Omental fat pad (tissue), 4 donors: ENCODE data around the gene GRXCR1. TPM values are rescaled to one million over a fixed set of nuclear protein-coding genes. Genes with fewer than 3 reads are reported as not detected.

Experiments used
- ATAC-seq: fragments of 150-250 bp; one replicate; pipeline ENCODE4 v1.9.1; 2016; ENCODE audit warnings: mild to moderate bottlenecking, moderate library complexity; ENCODE audit not compliant: low FRiP score
- DNase-seq: peaks from one replicate; pipeline ENCODE4 v3.0.0-alpha.2; 2019; ENCODE audit warnings: low spot score
- CTCF ChIP-seq, 3 donors: fragments of 450-650 bp; IDR thresholded peaks; one replicate each; pipeline ENCODE4 v1.5.1; 2016 to 2017; ENCODE audit warnings: antibody characterized with exemption in 3 of 3, mild to moderate bottlenecking in 3 of 3, moderate library complexity in 2 of 3
- total RNA-seq, 4 donors: library from RNA; depleted of rRNA; stranded (reverse); fragments of >200 nt; gene quantifications; one replicate each; pipeline ENCODE4 v1.1.0, GENCODE V29; 2016

The GRXCR1 gene
- total RNA-seq, 4 donors from 2014 or later, result not detected

DNA sequence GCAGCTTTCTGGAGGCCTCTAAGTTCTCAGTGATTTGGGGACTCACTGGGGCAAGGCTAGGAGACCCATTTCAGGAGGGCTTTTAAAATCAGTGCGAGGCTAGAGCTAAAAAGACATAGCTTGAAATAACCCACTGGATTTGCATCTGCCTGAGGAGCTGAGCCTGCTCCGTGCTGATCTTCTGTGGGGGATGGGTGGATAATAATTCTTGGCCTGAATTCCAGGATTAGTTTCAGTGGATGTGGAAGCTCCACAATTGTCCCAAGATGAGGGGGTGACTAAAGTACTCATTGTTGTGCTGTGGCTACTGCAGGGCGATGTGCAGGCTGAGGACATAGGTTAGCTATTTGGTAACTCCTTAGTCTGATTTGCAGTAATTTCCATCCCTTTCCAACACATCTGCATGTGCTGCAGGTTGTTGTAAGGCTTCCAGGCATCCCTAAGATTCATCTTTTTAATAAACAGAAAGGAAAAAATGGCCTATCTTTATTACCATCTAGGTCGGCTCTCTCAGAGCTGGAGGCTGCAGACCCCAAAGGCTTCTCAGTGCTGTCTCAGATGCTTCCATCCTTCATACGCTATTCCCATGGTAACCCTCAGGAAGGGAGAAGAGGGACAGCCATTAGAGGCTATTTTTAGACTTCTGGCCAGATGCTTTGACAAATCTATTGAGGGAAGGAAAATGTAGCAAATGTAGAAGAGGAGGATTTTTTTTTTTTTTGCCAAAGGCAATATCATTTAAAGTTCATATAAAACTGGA lies 63.4 kb downstream of the GRXCR1 start:
- TF ChIP-seq CTCF (IDR thresholded peaks at IDR 0.05), result no peak
- no peak for DNase-seq
- ATAC-seq, result no peak

- DNase-seq (no peak), ATAC-seq (no peak)
- TF ChIP-seq CTCF (IDR thresholded peaks at IDR 0.05), result no peak
Measured at GRCh38 chr4:42965326-42965725, 72.8 kb downstream of the GRXCR1 start.

- no peak for ATAC-seq
- DNase-seq, result no peak
- TF ChIP-seq CTCF (IDR thresholded peaks at IDR 0.05), result no peak
Measured at GRCh38 chr4:42985976-42986375, 93.5 kb downstream of the GRXCR1 start.

- ATAC-seq (no peak), DNase-seq (no peak)
- TF ChIP-seq CTCF (IDR thresholded peaks at IDR 0.05), result no peak
Measured at GRCh38 chr4:42995343-42995944, 102.9 kb downstream of the GRXCR1 start.

DNA sequence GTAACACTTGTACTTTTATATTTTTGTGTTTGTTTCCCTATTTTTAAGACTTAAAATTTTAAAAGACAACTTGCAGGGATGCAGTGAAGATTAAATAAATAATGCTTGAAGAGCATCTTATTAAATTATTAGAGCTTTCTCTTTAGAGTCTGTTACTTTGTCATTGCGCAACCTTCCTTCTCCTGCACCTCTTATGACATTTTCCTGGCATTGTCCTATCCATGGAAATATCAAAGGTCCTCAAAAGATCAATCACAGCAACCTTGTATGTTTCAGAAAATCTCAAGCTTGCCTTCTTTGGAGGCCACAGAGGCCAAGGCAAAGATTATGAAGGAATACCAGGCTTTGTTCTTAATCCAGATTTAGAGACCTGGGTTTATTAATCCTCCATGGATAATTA lies 116.3 kb downstream of the GRXCR1 start:
- TF ChIP-seq CTCF (IDR thresholded peaks at IDR 0.05), result no peak
- DNase-seq (no peak), ATAC-seq (no peak)

DNA sequence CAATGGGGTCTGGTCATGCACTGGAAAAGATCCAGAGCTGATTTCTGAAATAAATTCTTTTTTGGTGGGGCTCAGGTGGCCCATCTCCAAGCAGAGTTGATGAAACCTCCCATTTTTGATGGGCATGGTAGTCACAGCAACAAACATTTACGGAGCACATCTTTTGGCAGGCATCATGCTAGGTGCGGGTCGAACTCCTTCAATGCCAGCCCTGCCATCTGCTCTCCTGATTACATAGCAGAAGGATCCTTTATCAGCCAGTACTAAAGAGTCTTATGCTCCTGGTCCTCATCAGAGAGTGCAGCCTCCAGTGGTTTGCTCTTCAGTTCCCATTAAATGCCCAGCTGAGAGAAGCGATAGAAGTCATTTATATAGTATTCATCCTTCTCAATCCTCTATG lies 121.7 kb downstream of the GRXCR1 start:
- DNase-seq (no peak), ATAC-seq (no peak)
- no peak for TF ChIP-seq CTCF (IDR thresholded peaks at IDR 0.05)

DNA sequence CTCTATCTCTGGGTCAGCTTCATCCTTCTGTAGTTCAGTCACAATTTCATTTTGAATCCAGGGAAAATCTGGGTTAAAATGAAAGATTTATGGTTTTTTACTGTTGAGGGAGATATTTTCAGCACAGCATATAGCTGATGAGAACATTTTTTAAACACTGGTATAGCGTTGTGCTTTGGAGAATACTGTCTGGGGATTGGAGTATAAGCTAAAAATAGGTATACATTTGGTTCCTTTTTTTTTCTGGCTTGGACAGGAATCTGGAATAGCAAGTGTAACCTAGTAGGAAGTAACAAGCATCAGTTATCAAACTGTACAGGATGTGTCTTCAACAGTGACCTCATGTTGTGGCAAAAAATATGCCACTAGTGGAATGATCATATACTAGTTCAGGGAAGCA lies 149.1 kb downstream of the GRXCR1 start:
- no peak for TF ChIP-seq CTCF (IDR thresholded peaks at IDR 0.05)
- no peak for DNase-seq
- no peak for ATAC-seq
